GM18861 (cell line): Measurements from ENCODE around the gene WDCP.
"Not testable (repeated sequence)": the region's sequence is repeated elsewhere in the genome, so short reads cannot be mapped to it uniquely, and the experiment has no call there.

Experiments
- ATAC-seq: cut with Tn5 transposase; IDR thresholded peaks from one replicate; pipeline ENCODE4 v1.9.1; 2021; ENCODE audit not compliant: unreplicated experiment

Gene WDCP

DNA sequence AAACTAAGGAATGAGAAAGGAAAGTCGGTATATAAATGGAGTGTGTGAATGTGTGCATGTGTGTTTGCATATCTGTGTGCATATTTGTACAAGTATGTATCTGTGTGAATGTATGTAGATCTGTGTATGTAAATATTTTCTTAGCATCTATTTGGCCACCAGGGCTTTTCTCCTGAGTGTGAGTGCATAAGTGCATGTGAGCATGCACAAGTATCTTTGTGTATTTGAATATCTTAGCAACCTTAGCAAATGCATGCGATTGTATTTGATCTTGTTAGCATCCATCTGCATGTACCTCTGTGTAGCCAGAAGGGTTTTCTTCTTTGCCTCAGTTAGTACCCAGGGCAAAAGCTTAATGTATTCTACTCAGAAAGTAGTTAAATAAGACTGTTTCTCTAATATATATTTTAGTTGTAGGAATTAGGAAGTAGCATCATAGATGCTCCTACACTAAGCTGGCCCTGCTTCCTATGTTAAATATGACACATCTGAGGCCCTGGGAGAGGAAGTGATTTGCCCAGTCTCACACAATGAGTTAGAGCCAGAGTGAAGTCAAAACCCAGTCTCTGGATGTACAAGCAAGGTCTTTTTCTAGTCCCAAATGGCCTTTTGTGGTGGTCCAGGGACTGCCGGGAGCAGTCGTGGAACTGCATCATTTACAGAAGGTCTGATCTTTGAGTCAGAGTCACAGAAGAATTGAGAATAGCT, 11.5 kb upstream of the WDCP start:
- ATAC-seq = no peak

DNA sequence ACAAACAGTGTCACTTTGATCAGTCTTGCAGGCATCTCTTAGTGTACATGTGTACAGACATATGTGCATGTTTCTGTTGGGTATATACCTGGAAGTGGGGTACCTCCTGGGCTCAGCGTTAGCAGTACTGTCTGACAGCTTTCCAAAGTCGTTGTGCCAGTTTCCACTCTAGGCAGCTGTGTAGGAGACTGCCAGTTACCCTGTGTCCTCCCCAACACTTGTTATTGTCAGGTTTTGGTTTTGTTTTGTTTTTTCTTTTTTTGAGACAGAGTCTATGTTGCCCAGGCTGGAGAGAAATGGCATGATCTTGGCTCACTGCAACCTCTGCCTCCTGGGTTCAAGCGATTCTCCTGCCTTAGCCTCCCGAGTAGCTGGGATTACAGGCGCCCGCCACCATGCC, 8.6 kb upstream of the WDCP start:
- no peak for ATAC-seq

DNA sequence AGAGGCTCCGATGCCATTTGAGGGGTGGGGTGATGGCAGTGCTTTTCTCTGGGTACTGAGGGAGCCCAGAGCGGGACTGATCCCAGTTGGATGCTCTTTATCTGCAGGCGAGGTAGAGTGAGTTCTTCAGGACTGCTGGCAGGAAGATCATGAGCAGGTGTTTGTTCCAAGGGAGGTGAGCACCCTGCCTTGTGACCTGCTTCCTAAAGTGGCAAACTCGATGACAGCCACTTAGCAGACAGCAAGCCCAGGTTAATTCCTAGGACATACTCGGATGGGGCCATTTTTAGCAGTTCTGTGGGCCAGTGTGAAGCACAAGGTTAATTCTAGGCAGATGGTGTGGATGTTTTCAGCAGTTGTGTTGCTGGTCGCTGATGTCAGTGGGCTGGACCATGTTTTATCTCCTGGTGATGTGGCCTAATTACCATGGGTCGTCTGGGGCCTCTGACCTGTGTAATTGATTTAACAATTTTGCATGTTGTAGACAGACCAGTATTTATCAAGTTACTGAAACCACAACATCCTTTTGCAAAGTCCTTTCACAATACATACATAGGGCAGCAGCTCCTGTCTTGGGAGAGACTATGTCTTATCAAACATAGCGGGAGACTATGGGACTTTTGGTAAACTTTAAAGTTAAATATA, 7.3 kb upstream of the WDCP start:
- ATAC-seq = no peak

DNA sequence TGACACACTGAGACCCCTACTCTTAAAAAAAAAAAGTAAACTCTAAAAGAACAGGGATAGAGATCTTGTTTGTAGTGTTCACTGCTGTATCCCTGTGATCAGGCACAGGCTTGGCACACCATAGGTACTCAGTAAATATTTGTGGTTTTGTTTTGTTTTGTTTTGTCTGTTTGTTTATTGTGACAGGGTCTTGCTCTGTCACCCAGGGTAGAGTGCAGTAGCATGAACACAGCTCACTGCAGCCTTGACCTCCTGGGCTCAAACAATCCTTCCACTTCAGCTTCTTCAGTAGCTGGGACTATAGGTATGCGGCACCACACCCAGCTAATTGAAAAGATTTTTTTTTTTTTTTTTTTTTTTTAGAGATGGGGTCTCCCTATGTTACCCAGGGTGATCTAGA, 5.8 kb upstream of the WDCP start:
- ATAC-seq = no peak

DNA sequence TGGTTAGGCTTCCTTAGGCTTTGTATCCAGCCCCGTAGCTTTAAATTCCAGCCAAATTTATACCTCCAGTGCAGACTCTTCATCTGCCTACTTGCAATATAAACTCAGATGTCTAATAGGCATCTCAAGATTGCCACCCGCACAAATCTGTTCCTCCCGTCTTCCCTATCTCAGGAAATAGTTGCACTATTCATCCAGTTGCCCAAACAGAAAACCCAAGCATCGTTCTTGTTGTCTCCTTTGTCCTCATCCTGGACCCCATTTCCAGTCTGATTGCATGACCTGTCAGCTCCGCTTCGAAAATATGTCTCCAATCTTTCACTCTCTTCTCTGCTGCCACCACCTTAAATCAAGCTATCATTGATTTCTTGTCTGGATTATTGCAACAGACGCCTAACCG, 4.6 kb upstream of the WDCP start:
- ATAC-seq = no peak

DNA sequence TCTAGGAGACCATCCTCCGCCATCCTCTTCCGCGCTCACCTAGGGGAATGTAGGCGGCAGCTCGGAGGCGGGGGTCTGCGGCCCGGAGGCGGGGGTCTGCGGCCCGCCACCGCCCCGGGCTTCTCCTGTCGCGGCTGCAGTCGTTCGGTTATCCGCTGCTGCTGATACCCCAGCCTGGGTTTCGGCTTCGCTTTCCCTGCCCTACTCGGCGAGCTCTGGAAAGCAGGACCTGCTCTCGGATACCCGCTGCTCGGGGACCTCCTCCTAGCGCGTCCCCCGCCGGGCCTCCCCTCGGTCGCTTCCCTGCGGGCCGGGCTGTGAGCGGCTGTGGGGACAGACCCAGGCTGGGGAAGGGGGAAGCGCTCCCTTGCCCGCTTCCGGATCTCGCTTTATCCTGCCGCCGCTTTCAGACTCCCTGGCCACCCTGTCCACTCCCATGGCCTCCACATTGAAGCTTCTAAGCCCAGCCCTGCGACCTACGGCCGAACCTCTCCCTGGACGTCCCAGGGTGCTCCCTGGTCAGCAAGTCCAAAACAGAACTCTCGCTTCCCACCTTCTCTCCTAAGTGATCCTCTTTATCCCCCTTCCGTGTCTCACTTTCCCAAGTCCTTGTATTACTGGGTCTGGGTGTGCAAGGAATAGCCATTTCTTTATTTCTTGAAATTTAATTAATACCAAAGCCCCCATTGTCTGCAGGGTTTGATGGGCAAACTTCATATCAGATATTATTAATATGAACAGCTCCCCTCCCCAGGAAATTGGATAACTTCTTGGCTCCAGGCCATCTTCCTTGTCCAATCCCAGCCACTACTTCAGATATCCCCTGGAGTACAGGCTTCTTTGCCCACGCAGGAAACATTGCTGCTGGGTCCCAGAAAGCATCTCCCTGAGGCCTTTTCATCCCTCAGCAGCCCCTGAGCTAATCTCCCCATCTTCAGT, 3.1 kb upstream of the WDCP start:
- no peak for ATAC-seq

DNA sequence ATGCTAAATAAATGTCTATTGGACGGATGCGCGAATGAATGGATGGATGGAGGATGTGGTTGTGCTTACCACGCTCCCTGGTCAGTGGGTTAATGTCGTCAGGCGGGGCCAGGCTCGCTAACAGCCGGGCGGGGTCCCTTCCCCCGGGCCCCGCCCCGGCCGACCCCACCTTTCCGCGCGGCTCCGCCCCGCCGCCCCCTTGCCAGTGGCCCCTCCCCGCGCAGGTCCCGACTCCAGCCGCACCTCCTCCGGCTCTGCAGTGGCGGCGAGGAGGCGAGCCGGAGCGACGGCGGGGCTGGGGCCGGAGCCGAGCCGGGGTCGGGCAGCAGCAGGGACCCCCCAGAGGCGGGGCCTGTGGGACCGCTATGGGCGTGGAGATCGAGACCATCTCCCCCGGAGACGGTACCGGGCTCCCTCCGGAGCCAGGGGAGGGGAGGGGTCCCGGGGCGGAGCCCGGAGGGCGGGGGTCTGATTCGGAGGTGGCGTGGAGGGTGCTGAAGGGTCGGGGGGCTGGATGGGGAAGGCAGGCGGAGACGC, 2.4 kb upstream of the WDCP start, which contains the start of gene FKBP1B:
TSS of gene FKBP1B (plus strand) at position 257 of the 537 bp plus-strand sequence. CDS start at position 366, 109 bp downstream.
- no peak for ATAC-seq

DNA sequence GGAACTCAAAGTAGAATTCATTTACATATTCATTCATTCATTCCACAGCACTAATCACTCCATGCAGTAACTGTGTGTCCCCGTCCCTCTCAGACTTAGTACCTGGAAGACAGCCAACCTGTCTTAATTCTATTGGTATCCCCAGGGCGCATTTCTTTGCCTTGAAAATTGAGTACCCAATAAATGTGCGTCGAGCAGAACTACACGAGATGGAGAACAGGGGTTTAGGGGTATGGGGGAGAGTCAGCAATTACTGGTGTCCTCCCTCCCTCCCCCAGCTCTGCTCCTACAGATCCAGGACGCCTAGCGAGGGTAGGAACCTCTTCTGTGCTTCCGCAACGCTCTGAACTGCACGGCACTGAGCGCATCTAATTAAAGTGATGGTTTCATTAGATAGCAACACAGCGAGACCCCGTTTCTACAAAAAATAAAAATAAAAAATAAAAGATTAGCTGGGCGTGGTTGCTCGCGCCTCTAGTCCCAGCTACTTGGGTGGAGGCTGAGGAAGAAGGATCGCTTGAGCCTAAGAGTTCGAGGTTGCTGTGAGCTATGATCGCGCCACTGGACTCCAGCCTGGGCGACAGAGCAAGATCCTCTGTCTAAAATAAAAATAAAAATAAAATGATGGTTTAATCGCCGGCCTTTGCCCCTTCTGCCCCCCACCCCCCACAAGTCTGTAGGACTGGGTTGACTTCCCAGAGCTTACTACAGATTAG, 1.7 kb upstream of the WDCP start:
- no peak for ATAC-seq

DNA sequence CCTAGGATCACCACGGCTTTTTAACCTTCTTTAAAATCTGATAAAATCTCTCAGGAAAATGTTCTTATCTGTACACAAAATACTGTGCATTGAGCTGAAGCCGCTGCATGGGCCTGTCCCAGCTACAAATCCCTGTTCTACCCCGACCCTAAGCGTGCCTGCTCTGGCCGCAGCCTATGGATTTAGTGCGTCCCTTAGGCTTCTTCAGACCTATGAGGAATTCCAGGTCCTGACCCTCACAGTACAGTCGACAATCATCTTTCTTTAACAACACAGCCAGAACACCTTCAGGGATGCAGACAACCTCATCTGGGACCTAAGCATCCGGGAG, 477 bp upstream of the WDCP start:
- ATAC-seq = no peak

DNA sequence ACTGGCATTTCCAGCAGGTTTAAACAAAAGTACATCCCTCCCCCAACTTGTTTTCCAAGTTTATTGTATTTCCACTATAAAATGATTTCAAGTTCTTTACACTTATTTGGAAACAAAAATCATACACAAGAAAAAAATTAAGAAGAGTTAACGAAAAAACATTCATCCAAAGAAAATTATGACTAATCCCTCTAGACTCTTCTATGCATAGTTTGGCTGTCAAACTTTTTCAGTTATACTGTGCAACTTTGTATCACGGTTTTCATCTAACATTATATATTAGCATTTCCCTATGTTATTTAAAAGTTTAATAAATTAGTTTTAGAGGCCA, 627 bp downstream of the WDCP start:
- ATAC-seq = no peak

DNA sequence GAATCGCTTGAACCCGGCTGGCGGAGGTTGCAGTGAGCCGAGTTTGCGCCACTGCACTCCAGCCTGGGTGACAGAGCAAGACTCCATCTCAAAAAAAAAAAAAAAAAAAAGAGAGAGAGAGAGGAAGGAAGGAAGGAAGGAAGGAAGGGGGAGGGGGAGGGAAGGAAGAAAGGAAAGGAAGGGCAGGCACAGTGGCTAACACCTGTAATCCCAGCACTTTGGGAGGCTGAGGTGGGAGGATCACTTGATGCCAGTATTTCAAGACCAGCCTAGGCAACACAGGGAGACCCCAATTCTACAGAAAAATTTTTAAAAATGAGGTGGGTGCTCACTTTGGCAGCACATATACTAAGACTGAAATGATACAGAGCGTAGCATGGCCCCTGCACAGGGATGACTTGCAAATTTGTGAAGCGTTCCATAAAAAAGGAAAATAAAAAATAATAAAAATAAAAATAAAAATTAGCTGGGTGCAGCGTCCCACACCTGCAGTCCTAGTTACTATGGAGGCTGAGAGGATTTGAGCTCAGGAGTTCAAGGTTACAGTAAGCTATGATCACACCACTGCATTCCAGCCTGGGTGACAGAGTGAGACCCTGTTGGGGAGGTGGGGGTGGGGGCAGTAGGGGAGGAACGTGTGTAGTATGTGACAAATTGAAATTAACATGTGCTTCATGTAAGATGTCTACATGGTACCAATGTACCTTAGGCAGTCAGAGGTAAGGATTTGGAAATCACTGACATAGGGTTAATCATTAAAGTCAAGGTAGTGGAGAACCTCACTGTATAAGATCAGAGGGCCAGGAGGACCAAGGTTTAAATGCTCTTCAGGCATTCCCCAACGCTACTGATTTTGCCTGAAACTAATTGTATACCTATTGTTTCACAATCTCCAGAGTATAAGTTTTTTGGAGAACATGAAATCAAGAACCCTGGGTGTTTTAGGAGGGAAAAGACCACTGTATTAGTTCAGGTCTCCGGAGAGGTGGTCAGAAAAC, 1.4 kb downstream of the WDCP start:
- ATAC-seq = no peak

DNA sequence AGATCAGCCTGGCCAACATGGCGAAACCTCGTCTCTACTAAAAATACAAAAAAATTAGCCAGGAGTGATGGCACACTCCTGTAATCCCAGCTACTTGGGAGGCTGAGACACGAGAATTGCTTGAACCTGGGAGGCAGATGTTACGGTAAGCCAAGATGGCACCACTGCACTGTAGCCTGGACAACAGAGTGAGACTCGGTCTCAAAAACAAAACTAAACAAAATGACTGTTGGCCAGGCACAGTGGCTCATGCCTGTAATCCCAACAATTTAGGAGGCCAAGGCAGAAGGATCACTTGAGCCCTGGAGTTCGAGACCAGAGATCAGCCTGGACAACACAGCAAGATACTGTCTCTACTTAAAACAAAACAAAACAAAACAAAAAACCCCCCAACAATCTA, 4.1 kb downstream of the WDCP start:
- ATAC-seq = not testable (repeated sequence)

DNA sequence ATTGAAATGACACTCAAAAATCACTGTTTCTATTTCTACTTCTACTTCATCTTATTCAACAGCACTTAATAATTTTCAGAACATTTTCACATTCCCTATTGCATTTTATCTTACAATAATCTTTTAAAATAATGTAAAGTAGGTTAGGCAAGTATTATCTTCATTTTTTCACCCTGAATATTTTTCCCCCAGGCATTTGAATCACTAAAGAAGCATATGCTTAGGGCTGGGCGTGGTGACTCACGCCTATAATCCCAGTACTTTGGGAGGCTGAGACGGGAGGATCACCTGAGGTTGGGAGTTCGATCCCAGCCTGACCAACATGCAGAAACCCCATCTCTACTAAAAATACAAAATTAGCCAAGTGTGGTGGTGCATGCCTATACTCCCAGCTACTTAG, 6.7 kb downstream of the WDCP start:
- ATAC-seq = no peak

DNA sequence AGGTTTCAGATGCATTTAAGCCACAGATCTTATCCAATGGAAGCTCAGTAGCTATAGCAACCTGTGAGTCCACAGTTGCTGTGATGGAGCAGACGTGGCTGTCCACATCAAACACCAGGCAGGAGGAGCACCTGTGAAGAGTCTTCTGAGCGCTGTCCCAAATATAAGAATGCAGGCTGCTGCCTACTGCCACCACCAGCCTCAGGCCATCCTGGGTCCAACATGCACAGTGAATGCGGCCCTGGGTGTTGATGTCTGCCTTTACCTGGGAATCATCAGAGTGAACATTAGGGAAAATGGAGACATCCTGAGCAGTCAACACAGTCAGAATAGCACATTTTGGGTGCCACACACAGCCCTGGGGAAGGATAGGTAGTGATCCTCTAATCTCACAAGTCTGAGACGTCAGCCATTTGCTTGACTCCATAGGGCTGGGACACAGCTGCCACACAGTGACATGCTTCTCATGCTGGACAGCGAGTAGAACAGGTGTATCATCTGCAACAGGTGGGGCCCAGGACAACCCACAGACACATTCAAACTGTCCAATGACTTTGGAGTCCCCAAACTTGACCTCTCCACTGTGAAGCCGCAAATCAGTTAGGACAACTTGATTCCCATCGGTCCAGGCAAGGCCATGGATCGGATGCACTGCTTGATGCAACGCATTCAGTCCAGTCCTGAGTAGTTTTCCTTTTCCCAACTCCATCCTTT, 8.2 kb downstream of the WDCP start:
- ATAC-seq = no peak

DNA sequence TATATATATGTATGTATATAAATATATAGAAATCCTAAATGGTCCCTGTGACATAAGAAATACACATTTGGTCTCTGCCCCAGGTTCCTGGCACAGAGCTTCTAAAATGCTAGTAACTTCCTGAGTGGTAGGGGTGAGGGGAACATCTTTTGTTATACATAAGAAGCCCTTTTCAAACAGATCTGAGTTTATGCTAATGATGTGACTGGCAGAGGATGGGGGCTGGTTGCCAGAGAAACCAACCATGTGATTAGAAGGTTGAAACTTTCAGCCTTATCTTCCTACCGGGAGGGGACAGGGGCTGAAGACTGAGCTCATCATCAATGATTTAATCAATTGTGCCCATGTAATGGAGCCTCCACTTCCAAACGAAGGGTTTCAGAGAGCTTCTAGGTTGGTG, 21.0 kb downstream of the WDCP start:
- no peak for ATAC-seq

DNA sequence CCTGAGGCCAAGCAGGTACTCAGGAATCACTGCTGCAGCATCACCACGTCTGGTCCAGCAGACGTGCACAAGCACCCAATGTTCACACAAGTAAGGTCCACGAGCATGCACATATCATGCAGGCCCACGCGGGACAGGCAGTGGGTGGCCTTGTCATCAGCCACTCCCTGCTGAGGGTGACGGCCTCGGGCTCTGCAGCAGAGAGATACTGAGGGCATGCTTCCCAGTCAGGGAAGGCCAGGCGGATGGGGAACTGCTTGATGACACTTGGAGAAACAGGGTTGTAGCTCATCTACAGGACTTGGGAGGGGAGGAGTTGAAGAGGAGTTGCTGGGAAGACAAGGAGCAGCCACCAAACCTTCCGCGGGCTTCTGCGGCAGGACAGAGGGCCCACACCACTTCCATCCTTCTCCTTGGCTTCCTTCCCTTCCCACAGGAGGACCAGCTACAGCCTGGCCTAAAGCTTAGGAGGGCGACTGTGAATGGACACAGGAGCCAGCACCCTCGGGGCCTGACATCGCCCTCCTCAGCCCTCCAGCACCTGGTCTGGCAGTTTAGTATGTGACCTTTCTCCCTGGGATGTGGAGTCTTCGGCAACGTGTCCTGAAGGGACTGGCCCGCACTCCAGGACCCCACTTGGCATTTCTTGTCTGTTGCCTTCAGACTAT, 22.1 kb downstream of the WDCP start:
- ATAC-seq = no peak

DNA sequence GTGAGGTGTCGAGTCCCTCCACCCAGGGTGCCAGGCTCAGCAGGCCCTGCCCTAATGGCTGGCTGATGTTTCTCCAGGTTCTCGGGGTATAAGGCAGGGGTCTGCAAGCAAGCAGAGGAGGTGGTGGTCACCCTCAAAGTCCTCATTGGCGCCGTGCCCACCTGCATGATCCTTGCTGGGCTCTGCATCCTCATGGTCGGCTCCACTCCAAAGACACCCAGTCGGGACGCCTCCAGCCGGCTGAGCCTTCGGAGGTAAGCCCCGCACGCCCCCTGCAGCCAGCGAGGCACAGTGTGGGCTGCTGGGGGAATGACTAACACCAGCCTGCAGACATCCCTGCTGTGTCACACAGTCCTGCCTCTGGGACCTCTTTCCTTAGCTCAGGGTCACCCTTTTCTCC, 23.2 kb downstream of the WDCP start:
- no peak for ATAC-seq

DNA sequence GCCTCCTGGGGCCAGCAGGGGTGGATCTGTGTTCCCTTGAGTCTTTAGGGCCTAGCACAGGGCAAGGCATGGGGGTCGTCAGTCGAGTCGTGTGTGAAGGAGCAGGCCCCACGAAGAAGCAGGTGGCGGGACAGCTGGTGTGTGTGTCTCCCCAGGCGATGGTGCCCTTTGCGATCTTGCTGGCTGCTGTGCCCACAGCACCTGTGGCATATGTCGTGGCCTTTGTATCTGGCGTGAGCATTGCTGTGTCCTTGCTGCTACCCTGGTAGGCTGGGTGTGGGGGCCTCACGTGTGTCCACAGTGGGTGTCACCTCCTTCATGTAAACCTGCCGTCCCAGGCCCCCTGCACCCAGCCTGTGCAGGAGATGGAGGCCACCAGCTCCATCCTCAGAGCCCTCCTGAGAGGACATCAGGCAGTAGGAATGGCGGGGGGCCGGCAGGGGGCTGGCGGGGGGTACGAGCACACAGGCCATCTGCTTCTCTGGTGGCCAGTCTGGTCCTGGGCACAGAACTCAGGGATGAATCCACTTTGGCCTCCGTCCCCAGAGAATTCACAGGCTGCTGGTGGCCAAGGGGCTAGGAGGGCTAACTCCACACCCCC, 24.1 kb downstream of the WDCP start:
- no peak for ATAC-seq
